NCI-H1694 treated with DMSO at 0.1 percent for 48 hours (cell line): ENCODE measurements around the gene TRMT1L.
"Not testable (repeated sequence)": the region's sequence is repeated elsewhere in the genome, so short reads cannot be mapped to it uniquely, and the experiment has no call there.

Experiments used
- DNase-seq: peaks from one replicate; lab custom pipeline; 2025; lab: John Stamatoyannopoulos, UW

Gene TRMT1L, protein sequence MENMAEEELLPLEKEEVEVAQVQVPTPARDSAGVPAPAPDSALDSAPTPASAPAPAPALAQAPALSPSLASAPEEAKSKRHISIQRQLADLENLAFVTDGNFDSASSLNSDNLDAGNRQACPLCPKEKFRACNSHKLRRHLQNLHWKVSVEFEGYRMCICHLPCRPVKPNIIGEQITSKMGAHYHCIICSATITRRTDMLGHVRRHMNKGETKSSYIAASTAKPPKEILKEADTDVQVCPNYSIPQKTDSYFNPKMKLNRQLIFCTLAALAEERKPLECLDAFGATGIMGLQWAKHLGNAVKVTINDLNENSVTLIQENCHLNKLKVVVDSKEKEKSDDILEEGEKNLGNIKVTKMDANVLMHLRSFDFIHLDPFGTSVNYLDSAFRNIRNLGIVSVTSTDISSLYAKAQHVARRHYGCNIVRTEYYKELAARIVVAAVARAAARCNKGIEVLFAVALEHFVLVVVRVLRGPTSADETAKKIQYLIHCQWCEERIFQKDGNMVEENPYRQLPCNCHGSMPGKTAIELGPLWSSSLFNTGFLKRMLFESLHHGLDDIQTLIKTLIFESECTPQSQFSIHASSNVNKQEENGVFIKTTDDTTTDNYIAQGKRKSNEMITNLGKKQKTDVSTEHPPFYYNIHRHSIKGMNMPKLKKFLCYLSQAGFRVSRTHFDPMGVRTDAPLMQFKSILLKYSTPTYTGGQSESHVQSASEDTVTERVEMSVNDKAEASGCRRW

DNA sequence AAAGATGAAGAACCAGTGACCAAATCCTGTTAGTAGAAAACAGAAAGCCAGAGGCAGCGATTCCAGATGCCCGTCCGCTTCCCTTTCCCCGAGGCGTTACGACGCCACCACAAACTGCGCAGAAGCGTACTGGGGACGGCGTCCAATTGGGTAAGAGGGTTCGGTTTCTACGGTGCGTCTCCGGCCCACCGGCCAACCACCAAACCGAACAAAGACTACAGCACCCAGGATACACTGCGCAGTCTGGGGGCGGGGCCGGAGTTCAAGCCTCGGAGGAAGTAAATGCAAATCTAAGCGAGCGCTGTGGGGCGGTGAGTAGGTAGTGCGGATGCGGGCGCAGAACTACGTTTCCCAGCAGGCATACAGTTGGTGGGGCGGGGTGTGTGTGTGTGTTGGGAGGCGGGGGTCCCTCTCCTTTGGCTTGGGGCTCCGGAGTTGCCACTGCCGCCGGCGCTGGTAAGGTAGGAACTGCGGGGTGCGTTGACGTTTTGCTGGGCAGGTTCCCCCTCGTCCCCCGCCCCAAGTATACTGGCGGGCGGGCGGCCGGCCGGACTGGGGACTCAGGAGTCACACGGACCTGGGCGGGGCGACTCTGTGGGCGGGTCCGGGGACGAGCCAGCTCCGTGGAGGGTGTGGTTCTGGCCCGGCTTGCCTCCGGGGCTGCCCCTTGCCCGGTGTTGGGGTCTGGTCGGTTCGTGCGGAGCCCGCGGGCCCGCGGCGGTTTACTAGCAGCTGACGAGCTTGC is at the start of gene TRMT1L, which contains the start of gene SWT1:
Gene TRMT1L, minus strand, starts transcription at position 100 of the 745 bp plus-strand sequence. CDS start 241 bp downstream, outside the sequence.
Gene SWT1, plus strand, starts transcription at position 314 of the 745 bp plus-strand sequence. CDS start 3,675 bp downstream, outside the sequence.
- peak; percentile 99 for DNase-seq

DNA sequence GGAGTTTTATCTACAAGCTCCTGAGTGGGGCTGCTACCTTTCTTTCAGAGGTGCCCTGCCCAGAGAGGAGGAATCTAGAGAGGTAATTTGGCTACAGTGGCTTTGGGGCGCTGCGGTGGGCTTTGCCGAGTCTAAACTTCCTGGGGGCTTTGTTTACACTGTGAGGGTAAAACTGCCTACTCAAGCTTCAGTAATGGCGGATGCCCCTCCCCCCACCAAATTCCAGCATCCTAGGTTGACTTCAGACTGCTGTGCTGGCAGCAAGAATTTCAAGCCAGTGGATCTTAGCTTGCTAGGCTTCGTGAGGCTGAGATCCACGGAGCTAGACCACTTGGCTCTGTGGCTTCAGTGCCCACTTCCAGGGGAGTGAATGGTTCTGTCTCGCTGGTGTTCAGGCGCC is 44.1 kb upstream of the TRMT1L start:
- DNase-seq: no peak

DNA sequence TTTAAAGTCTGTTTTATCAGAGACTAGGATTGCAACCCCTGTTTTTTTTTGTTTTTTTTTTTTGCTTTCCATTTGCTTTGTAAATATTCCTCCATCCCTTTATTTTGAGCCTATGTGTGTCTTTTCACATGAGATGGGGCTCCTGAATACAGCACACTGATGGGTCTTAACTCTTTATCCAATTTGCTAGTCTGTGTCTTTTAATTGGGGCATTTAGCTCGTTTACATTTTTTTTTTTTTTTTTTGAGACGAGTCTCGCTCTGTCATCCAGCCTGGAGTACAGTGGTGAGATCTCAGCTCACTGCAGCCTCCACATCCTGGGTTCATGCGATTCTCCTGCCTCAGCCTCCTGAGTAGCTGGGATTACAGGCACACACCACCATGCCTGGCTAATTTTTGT is 42.0 kb upstream of the TRMT1L start:
- not testable (repeated sequence) for DNase-seq

DNA sequence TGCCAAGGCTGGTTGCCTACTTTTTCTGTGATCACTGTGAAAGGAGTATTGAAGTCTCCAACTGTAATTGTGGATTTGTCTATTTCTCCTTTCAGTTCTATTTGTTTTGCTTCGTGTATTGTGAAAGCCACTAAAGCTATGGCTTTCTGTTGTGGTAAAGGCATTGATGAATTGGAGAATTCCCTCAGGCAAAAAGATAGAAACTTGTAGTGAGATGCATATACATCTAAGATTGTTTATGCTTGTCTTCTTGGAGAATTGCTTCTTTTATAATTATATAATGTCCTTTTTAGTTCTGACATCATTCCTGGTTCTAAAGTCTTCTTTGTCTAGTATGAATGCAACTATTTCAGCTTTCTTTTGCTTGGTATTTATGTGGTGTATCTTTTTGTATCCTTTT is 37.0 kb upstream of the TRMT1L start:
- no peak for DNase-seq

DNA sequence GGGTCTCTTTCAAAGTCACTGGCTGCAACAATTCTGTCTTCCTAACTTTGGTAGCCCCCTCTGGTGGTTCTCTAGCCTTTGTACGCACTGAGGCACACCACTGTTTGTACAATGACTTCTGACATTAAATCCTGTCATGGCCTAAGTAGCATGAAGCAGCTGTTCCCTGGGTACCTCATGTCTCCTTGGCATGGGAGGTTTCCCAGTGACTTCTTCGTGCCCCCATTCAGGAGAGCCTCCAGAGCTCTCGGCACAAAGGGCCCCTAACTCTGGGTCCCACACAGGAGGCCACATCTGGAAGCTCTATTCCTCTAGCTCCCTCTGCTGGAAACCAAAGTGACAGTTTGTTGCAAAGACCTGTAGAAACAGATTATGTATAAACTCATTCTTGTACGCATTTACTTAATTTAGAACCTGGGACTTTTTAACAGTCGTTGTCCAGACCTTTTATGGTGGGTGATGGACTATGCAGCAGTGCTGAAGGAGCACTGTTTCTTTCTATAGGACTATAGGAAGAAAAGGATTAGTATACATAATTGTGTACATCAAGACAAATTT is 13.6 kb upstream of the TRMT1L start:
- peak; percentile 95 for DNase-seq

DNA sequence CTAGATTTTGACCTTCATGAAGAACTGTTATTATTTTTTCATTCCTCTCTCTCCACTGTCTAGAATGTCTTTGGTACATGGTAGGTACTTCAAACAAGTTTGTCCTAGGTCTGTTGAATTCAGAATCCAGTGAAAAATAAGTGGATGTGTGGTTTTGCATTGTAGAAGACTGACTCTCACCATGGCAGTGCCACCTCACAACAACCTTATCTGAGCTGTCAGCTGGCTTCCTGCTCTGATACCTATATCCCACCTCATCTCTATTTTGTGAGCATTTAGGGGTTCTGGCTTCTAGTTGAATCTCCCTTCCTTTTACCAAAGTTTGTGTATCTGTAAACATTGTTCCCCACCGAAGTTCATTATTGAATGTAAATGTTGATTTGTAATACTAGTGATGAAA is 9.4 kb upstream of the TRMT1L start:
- DNase-seq: no peak

DNA sequence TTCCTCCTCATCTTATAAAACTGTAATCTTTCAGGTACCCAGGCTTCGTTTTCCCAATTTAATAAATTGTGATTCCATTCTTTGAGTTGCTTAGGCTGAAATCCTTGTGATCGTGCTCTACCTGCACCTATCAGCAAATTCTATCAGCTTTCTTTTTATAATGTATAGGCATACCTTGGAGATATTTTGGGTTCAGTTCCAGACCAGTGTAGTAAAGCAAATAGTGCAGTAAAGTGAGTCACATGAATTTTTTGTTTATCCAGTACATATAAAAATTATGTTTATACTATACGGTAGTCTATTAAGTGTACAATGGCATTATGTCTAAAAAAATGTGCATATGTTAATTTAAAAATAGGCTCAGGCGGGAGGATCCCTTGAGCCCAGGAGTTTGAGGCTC is 5.7 kb upstream of the TRMT1L start:
- DNase-seq: no peak

DNA sequence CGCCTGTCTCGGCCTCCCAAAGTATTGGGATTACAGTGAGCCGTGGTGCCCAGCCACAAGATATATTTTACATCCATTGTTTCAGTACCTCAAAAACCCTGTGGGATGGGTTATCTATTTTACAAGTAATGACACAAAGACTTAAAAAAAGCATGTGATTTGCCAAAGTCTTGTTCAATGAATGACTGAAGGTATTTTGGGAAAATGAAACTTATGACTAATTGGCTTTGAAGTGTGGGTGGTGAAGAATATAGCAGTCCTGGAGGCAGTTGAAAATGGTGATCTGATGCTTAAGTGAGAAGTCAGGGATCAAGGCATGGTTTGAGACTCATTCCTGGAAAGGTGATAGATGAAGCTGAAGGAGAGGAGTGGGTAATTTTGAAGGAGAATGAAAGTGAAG is 3.2 kb upstream of the TRMT1L start:
- DNase-seq: no peak

DNA sequence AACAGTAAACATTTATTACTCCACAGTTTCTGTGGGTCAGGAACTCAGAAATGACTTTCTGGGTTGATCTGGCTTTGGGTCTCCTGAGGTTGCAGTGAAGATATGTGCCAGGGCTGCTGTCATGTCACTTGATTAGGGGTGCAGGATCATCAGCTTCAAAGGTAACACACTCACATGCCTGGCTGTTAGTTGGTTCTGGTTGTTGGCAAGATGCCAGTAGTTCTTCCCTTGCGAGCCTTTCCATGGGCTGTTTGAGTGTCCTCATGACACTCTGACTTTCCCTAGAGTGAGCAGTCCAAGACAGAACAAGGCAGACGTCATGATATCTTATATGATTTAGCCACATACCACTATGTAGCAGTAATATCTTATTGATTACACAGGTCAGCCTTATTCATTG is 2.0 kb upstream of the TRMT1L start:
- DNase-seq: no peak

DNA sequence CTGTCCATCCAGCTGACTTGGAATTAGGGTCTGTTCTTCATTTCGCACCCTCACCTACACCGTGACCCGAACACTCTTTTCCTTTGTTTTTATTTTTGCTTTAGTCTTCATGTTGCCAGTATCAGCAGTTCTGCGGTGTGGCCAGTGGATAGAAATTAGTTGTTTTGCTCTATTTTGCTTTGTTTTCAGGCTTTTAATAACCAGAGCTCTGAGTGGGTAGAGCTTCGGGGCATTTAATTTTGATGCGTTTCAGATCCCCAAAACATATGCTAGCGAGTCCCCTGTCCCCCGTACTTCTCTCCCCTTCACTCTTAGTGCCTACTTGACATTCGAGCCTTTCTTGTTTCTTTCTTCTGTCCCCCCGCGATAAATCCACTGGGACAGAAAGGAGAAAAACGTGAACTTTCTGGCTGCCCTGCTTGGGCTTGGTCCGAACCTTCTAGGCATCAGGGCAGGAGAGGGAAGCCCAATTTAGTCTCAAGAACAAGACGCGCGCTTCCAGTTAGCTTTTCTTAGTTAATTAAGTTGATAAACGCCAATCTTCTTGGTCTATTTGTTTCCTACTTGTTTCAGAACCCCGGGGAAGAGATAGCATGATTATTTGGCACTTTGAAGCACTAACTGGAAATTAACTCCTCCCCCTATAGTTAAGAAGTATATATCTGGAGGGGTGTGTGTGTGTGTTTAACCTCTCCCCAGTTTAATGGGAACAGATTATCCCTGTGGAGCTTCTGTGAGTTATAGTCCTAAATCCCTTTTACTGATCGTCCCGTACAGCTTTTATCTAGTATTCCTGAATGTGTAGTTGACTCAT is 1.1 kb upstream of the TRMT1L start:
- DNase-seq: no peak

DNA sequence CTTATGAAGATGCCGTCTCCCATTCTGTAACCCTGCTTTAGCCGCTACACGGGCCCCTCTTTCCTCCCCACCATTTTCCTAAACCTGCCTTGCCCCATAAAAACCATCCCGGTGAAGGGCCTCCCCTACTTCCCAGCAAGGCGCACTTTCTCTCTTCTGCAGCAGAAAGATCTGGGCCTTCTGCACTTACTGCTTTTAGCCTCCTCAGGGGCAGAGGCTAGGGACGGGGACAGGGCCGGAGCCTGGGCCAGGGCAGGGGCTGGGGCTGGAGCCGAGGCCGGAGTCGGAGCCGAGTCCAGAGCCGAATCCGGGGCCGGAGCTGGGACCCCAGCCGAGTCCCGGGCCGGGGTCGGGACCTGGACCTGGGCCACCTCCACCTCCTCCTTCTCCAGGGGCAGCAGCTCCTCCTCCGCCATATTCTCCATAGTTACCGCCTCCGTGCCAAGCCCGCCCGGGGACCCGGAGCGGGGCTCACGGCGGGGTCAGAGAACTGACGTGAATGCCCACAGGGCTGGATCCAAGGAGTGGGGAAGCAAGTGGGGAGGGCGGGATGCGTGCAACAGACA is 382 bp downstream of the TRMT1L start:
- DNase-seq: peak; percentile 74

DNA sequence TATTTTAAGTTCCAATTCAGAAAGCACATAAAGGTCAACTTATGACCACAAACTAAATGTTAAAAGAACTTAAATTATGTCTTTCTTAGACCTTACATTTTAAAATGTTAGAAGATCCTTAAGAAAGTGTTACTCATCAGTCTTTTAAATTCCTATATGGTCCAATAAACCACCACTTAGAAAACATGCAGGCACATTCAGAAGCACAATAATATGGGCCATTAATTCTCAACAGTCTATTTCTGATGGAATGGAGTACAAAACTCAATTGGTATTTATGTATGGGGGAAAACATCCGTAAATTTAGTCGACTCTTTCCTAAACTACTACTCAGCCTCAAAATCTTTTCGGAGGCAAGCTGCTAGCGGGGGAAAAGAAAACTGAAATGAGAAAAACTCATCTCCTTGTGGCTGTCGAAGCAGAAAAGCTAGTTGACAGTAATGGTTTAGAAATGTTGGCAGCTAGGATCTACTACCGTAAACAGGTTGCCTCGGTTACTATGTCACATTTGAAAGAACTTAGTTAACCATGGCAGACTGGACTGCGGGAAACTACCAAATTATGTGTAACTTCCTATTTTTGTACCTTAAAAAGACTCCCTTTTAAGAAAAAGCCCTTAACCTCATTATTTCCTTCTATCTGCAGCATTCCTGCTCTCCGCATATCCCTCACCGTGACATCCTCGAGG is 1.0 kb downstream of the TRMT1L start:
- DNase-seq: no peak

DNA sequence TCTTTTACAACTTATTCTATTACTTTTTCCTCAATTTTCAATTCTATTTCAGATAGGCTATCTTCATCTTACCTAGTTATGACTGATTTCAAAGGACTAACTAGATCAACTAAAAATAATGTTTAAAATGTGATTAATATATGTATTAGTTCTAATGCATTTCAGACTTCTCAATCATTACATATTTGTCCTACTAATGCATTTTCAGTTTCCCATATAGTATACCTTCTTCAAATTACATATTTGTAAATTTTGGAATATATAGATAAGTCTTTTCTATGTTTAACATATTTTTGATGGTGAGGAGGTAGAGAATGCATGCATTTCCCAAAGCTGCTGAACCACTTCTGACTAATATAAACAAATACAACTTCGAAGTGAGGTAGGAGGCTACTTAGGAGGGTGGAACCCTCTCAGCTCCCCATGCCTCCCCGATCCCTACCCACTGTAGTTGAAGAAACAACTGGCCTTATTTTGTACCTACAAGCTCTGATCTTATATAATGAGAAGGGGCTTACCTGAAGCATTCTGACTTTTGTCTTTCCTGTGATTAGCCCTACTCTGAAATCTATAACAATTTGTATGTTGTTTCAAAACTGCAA is 1.7 kb downstream of the TRMT1L start:
- no peak for DNase-seq

DNA sequence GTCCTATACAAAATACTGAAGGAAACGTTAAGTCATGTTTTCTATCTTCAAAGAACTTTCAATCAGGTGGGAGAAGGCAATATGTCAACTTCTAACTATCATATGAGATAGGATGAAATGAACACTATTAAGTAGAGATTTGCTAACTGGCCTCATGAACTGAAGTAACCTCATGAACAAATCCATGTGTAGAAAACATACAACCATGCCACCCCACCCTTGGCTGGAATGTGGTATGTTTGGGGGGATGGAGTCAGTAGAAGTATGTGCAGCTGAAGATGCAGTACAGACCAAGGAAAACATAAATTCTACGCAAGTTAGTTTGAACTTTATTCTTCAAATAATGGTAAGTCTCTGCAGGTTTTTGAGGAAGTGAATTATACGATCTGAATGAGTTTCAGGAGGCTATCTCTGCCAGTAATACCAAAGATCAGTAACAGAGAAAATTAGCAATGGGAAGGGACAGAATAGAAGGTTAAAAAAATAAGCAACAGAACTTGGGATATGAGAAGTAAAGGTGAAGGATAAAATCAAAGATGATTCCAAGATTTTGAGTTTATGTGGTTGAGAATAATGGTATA is 4.5 kb downstream of the TRMT1L start:
- no peak for DNase-seq

DNA sequence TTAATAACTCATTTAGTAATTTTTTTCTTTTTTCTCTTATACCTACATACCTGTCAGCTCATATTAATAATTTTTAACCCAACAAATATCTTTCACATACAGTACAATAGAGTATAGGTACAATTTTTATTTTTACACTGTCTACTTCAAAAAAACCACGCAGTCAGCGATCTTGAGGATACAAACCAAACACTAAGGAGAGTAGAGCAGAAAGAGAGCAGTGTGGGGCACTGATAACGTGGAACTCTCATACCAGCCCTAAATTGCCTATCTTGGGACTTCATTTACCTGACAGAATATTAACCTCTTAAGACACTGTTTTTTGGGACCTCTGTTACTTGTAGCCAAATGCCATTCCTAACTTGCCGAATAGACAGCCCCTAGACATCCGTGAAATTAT is 5.5 kb downstream of the TRMT1L start:
- DNase-seq: no peak

DNA sequence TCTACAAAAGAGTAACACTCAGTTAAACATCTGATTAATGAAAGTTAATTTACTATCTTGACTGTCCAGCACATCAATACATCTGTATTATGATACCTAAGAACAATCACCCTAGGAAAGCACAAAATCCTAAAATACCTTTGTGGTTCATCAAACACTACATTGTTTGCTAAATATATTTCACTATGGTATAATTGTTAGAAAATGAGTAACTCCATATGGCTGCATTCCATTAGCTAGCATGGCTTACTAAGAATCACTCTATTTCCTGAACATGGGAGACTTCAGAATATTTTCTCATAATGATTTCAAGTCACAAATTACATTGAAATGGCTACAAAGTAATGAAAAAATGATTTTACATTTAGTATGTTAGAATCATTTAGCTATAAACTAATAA is 12.5 kb downstream of the TRMT1L start:
- DNase-seq: no peak

DNA sequence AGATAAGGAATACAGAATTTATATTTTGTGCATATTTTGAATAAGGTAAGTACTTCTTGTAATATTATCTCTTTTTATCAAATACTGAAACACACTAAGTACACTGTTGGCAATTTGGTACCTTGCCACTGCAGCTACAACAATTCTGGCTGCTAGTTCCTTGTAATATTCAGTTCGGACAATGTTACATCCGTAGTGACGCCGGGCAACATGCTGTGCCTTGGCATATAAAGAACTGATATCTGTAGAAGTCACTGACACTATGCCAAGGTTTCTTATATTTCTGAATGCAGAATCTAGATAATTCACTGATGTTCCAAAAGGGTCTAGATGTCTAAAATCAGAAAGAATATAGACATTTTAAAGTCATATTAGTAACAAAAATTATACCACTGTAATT is 17.5 kb downstream of the TRMT1L start:
- no peak for DNase-seq

DNA sequence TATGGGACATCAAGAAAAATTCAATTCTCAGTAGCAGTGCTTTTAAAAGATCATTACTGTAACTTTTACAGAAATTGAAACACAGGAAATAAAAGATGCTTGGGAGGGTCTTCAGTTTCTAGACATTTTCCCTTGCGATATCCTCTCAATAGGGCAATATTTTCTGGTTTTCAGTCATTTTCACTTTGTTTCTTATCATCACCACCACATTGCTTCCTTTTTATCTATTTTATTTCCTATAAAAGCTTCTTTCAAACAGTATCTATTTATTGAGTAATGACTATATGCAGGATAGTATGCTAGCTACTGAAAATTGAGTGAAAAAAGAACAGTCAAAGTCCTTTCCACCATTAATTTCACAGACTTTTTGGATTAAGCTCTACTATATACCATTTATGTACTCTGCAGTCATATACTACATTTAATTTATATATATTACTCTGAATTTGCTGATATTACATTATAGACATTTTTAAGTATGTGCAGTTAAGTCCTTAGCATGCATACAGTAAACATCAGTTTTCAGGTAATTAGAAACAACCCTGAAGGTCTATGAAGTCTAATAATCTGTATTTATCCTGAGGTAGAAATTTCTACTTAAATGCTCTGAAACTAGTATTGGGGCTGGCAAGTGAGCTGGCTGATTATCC is 18.7 kb downstream of the TRMT1L start:
- no peak for DNase-seq

DNA sequence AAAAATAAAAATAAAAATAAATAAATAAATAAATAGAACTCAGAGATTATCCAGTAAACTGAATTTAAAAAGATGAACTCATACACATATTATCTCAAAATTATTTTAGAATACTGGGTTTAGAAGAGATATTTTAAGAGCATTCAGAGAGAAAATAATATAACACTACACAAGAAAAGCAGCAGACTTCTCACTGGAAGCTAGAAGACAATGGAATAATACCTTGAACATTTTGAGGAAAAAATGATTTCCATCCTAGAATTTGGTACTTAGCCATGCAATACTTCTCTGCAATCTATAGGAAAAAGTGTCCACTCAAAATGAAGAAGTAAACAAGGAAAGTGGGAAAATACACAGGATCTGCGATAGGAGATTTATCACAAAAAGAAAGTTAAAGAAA is 24.2 kb downstream of the TRMT1L start:
- no peak for DNase-seq
